GM12891 (cell line): ENCODE data around the gene VPS11.
A peak's percentile ranks its signal among the peaks of the same experiment; 100 is the strongest.
"Not testable (repeated sequence)": the region's sequence is repeated elsewhere in the genome, so short reads cannot be mapped to it uniquely, and the experiment has no call there.

Experiments
- DNase-seq: peaks from one replicate; pipeline ENCODE4 v3.0.0; 2011; ENCODE audit warnings: low spot score; ENCODE audit not compliant: insufficient read length
- FAIRE-seq: peaks from 2 replicates; lab custom pipeline; 2011; peaks lifted over from hg19 to GRCh38; lab: Jason Lieb, UNC
- PAX5 ChIP-seq: IDR thresholded peaks from 2 replicates; pipeline ENCODE4 v1.6.1; 2011; ENCODE audit warnings: low read length, moderate library complexity, mild to moderate bottlenecking; ENCODE audit not compliant: insufficient read depth, severe bottlenecking
- POLR2A ChIP-seq: IDR thresholded peaks from 2 replicates; pipeline ENCODE4 v1.6.1; 2011; ENCODE audit warnings: low read depth, low read length, control low read depth
- POLR2AphosphoS5 ChIP-seq: IDR thresholded peaks from 2 replicates; pipeline ENCODE4 v1.6.1; 2011; ENCODE audit warnings: low read depth, low read length, control low read depth
- POU2F2 ChIP-seq: IDR thresholded peaks from 2 replicates; pipeline ENCODE4 v1.6.1; 2011; ENCODE audit warnings: low read depth, mild to moderate bottlenecking, control low read depth, low read length, moderate library complexity
- SPI1 ChIP-seq: IDR thresholded peaks from 2 replicates; pipeline ENCODE4 v1.6.1; 2011; ENCODE audit warnings: low read depth, low read length, control low read depth
- TAF1 ChIP-seq: IDR thresholded peaks from 2 replicates; pipeline ENCODE4 v1.6.1; 2011; ENCODE audit warnings: low read depth, low read length, control low read depth

Gene VPS11

DNA sequence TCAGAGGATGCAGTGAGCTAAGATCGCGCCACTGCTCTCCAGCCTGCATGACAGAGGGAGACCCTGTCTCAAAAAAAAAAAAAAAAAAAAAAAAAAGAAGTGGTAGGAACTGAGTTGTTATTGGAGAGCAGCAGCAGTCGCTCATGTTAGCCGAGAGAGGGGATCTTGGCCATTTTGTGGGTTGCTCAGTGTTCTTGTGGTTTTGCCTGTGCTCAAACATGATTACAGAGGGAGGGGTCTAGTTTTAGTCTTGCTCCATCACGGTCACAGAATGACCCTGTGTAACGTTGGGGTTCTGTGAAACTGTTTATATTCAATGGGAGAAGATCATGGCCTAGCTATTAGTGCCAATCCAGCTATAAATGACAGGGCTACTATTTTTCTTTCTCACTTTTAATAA is 32.1 kb downstream of the VPS11 start:
- FAIRE-seq (no peak), DNase-seq (no peak)
- TF ChIP-seq POU2F2 (no peak), SPI1 (no peak), PAX5 (no peak), POLR2A (no peak), TAF1 (no peak), POLR2AphosphoS5 (no peak)

DNA sequence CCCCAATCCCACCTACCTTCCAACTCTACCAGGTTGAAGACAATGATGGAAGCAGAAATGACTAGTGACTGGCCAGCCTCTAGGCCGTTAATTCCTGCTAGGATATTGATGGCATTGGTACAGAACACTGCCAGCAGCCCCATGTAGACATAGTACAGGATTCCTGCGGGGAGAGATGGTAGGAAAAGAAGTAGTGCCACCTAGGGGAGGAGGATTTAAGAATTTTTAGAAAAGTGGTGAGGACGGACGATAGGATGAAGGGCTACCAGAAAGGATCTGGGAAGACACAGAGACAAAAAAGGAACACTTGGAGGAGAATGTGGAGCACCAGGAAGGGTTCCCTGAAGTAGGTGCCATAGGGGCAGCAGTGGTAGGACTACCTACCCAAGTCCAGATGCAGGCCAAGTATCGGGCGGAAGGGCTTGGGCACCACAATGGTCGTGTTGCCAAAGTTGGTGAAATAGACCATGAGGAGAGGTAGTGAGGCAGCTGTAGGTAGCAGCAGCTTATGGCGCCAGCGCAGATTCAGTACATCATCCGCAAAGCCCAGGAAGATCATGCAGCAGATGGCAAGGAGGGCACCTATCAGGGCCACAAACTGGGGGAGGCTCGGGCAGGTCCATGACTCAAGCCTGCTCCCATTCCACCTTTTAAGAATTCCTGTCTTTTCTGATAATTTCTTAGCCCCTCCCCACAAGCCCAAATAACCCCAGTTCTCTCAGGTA is 32.8 kb downstream of the VPS11 start:
- DNase-seq, result no peak
- FAIRE-seq, result peak; percentile 61
- no peak for TF ChIP-seq SPI1
- TF ChIP-seq PAX5, result no peak
- no peak for TF ChIP-seq POU2F2
- no peak for TF ChIP-seq POLR2A
- no peak for TF ChIP-seq POLR2AphosphoS5
- TF ChIP-seq TAF1, result no peak

DNA sequence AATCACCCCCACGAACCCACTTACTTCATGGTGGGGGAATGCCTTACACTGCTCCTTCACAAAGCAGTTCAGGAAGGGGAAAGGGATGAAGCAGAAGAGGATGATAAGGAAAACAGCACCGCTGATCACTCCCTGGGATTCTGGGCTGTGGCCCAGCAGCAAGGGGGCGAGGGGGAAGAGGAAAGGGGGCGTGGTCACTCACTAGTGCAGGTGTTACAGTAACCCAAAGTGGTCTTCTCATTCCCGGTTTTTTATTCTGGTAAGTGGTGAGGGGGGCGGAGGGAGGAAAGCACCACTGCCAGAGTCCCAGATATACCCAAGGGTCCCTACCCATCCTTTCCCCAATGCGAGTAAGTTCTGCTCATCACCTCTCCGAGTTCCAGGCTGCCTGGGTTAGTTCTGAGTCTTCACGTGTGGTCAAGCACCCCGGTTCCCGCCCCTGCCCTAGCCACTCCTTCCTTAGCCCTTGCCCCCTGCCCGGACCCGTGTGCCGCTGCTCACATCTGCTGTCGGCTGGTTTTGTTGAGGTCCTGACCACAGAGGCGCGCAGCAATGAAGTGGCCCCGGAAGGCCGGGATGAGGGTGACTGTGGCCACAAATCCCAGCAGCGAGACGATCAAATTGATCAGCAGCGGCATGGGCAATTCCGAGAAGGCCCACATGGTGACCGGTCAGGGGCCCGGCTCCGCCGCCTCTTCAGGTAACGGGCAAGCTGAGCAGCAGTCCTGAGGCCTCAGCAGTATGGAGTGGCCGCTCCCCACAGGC is 33.6 kb downstream of the VPS11 start:
- peak; percentile 40 for FAIRE-seq
- TF ChIP-seq SPI1 (no peak), POU2F2 (no peak), PAX5 (no peak), POLR2AphosphoS5 (no peak), TAF1 (no peak), POLR2A (no peak)

DNA sequence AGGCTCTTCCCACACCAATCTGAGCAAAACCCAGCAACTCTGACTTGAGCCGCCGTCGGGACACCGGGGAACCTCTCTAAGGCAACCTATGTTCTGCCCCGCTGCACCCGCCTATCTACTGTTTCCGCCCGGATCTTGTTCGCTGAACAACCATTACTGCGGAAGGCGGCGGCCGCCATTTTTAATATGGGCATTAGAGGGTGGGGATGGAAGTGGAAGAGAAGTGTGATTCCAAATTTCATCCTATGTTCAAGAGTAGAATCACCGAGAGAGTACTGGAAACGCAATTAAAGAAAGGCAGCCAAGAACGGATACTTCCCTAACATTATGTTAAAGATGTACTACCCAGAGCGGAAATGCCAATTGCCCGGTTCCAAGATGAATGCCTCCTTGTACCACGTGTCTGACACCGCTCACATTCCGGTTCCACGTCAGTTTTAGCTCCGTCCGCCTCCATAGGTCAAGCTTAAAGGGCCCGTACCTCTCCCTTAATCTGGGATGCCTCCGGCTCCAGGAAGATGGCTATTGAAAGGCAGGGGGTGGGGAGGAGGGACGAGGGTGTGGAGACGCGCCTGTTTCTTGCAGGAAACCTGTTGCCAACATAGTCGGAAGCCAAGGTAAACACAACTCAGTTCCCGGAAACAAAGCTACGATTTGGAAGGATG is 34.3 kb downstream of the VPS11 start, which contains the start of gene DPAGT1:
TSS of gene DPAGT1 (minus strand) at position 95 of the 665 bp plus-strand sequence. CDS start 198 bp downstream, outside the sequence.
- FAIRE-seq (peak; percentile 94), DNase-seq (peak; percentile 59)
- TF ChIP-seq POLR2A, result no peak
- no peak for TF ChIP-seq POLR2AphosphoS5
- TF ChIP-seq PAX5, result peak; percentile 99
- peak; percentile 24; the same call in 1 of the 2 replicates for TF ChIP-seq SPI1
- TF ChIP-seq TAF1, result peak; percentile 84; the same call in 1 of the 2 replicates
- TF ChIP-seq POU2F2, result peak; percentile 43; the same call in 1 of the 2 replicates

More for the DNA sequence above, 33.6 kb downstream of the VPS11 start:
- DNase-seq, result no peak

DNA sequence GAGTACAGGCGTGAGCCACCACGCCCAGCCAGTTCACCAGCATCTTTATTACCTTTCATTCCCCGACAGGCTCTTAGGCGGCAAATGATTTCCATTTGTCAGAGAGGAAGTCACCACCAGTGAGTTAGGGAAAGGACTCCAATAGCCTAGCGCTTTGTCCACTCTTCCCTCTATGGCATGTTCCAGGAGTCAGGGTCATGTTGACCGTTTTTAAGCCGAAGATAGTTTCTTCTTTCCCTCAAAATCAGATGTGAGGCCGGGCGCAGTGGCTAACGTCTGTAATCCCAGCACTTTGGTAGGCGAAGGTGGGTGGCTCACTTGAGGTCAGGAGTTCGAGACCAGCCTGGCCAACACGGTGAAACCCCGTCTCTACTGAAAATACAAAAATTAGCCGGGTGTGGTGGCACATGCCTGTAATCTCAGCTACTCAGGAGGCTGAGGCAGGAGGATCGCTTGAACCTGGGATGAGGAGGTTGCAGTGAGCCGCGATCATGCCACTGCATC is 35.6 kb downstream of the VPS11 start:
- DNase-seq, result not testable (repeated sequence)

DNA sequence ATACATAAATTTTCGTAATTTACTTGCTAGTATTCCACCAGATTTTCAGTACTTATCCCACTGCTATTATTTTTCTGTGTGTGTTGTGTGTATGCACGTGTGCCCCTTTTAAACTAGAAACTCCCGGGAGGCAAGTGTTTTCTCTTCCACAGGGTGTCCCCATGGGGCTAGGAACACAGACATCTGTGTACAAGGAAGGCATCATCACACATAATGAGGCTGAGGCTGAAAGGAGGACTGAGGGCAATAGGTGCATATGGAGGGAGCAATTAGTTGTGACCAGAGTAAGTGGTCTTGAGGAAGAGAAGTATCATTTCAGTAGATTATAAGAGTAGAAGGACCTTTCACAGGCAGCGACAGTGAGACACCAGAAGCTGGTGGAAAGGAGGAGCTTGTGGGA is 36.2 kb downstream of the VPS11 start:
- DNase-seq (no peak), FAIRE-seq (no peak)
- TF ChIP-seq PAX5 (no peak), TAF1 (no peak), POU2F2 (no peak), SPI1 (no peak), POLR2A (no peak)

More for the DNA sequence above, 35.6 kb downstream of the VPS11 start:
- FAIRE-seq, result not testable (repeated sequence)

DNA sequence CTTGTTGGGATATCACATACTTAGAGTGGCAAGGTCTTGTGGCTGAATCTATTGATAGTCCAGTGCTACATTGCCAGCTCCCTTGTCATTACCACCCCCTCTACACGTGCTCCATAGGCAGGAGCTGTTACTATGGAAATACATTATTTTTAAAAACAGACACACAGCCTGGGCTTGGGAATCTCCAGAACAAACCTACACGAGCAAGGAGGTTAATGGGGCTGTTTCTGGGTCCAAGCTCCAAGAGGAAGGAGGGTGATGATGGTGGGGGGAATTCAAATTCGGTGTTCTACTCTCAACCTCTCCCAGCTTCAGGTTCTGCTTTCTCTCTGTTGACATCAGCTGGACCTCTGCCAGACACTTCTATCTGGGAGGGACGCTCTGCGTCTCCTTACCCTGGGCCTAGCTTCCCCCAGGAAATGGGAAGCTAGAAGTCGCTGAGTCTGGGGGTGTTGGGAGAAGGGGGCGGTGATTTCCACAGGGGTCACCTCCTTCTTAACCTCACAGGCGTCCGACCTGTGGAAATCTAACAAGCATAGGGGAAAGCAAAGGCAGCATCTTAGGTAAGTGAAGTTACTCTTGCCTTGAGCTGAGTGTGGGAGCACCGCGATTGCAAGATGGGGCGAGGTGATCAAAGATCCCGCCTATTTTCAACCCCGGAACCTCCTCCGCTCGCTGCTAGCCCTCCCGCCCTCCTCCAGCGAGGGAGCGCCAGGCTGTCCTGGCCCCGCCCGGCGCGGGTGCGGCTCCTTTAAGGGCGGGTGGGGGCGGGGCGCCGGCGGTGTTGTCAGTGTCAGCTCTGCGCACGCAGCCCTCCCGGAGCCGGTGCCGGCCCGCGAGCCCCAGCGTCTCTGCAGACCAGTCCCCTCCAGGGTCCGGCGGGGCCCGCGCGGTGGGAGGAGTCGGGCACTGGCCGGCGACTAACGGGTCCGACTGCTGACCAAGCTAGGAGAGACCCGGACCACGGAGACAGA is 39.2 kb downstream of the VPS11 start, which contains the start of gene C2CD2L:
TSS of gene C2CD2L (plus strand) at position 781 of the 974 bp plus-strand sequence. CDS start 398 bp downstream, outside the sequence.
- peak; percentile 97 for DNase-seq
- FAIRE-seq, result peak; percentile 90

DNA sequence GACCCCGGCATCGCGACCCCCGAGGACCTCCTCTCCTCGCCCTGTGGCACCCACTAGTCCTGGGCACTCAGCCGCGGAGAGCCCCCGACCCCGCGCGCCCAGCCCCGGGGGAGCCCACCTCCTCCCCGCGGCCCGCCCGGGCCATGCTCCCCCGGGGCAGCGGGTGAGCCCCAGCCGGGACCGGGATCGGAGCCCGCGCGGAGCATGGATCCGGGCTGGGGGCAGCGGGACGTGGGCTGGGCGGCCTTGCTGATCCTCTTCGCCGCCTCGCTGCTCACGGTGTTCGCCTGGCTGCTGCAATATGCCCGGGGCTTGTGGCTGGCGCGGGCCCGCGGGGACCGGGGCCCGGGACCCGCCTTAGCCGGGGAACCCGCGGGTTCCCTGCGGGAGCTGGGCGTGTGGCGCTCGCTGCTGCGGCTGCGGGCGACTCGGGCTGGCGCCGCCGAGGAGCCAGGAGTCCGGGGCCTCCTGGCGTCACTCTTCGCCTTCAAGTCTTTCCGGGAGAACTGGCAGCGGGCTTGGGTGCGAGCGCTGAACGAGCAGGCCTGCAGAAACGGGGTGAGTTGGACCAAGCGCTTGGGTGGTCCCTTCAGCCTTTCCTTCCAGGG is 40.0 kb downstream of the VPS11 start:
- DNase-seq (peak; percentile 48), FAIRE-seq (no peak)
- TF ChIP-seq TAF1 (no peak), POU2F2 (no peak), POLR2A (no peak)

More for the DNA sequence above, 39.2 kb downstream of the VPS11 start, which contains the start of gene C2CD2L:
- TF ChIP-seq POLR2AphosphoS5 (peak; percentile 65), SPI1 (no peak), POLR2A (peak; percentile 66), PAX5 (no peak), TAF1 (no peak)
